ENCODE data around the gene GBE1.
"Not testable (repeated sequence)": the region's sequence is repeated elsewhere in the genome, so short reads cannot be mapped to it uniquely, and the experiment has no call there.

GBE1 gene

DNA sequence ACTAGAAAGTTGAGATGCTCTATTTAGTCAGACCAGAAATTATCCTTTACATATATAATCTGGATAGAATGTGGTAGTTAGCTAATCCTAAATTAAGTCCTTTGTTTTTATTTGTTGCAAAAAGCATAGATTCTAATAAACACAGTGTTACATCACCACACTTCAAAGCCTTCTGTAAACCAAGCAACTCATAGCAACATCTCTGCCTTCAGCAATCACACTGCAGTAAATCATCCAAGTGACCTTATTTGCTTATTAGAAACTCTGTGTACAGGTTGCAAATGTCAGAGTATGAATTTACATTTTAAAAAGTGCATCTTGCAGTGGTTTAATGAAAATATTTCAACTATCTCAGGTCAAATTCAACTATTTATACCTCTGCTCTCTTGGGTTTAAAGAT lies 242.5 kb downstream of the GBE1 start:
- DNase-seq = no peak

- DNase-seq = no peak
Measured at GRCh38 chr3:81516042-81516441, 245.4 kb downstream of the GBE1 start.

GRCh38 chr3:81513591-81513990 lies 247.9 kb downstream of the GBE1 start:
- no peak for DNase-seq

GRCh38 chr3:81503026-81503425 lies 258.4 kb downstream of the GBE1 start:
- no peak for DNase-seq

DNA sequence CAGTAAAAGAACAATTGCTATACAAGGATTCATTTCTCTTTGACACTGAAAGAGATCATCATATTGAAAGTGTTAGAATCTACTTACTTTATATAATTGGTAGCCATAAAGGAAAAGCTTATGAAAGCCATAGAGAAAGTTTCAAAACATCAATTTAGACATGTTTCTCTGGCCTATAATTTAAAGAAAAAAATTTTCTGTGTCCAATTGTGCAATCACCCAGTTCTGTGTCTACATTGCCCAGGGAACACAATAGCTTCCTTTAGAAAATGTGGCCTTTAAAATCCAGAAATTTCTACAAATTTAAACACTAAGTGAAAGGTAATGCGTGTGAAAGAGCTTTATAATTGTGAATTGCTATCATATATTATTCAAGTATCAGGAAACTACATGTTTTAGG lies 259.2 kb downstream of the GBE1 start:
- no peak for DNase-seq

DNA sequence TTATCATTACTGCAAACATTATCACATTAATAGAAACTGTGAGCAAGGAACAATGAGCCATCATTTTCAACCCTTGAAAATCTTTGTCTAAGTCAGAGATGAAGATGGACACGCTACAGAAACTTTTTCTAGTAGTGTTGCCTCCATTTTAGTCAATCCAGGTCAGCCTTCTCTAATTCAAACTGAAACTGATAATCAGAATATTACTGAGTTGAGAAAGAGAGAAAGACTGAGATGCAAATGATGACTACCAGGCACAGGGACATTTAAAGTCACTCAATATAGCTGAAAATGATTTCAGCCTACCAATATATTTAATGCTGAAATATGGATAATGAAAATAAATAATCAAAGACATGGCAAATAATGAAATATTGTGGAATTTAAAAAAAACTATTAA lies 261.4 kb downstream of the GBE1 start:
- no peak for DNase-seq

GRCh38 chr3:81497572-81498251 lies 263.7 kb downstream of the GBE1 start:
- no peak for DNase-seq

DNA sequence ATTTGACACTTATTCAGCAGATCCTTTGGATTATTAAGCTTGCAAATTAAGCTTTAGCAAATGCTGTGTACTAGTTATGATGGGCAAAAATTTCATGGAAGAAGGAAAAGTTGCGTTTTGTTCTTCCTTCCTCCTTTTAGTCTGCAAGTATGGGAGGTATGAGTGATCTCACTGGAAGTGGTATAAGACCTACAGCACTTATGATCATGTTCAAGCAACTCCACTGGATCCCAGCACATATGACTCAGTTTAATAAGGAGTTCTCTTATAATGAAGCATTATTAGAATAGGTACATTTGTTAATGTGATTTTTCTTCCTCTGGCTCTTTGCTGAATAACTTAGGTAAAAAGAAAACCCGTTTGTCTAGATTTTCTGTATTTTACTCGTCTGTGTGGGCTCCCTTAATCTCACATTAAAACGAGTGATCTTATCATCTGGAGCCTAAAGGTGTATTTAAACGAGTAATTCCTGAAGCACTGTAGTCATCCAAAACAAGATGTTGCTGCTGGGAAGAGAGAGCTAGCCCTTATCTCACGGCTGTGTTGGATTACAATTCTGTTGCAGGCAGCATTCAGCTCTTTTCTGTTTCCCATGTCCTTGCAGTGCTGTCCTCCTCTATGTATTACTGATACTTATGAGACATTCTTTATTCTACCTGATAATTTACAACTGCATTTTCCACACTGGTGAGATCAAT lies 264.9 kb downstream of the GBE1 start:
- no peak for DNase-seq

DNA sequence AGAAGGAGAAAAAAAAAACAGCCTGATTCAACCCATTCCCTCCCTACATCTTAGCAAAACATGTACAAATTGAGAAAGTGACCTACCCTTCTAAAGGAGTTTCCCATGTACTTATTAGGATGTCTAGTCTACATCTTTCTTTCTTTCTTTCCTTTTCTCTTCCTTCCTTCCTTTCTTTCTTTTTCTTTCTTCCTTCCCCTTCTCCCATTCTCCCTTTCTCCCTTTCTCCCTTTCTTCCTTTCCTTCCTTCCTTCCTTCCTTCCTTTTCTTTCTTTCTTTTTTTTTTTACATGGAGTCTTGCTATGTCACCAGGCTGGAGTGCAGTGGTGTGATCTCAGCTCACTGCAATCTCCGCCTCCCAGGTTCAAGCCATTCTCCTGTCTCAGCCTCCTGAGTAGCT lies 269.0 kb downstream of the GBE1 start:
- DNase-seq = not testable (repeated sequence)

DNA sequence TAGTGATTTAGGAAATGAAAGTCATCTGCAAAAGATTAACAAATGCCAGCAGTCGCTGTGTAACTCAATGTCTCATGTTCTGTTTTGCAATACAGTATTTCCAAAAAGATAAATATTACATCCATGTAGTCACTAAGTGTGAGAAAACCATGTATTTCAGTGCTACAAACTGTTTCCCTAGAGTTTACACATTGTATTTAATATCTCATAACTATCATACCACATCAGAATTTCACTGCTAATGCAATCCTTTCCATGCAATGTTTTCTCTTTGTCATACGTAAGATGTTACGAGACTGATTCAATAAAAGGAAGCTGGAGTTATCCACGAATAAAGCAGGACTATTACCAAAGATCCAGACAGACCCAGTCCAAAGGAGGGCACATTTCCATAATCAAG lies 269.4 kb downstream of the GBE1 start:
- DNase-seq = no peak

DNA sequence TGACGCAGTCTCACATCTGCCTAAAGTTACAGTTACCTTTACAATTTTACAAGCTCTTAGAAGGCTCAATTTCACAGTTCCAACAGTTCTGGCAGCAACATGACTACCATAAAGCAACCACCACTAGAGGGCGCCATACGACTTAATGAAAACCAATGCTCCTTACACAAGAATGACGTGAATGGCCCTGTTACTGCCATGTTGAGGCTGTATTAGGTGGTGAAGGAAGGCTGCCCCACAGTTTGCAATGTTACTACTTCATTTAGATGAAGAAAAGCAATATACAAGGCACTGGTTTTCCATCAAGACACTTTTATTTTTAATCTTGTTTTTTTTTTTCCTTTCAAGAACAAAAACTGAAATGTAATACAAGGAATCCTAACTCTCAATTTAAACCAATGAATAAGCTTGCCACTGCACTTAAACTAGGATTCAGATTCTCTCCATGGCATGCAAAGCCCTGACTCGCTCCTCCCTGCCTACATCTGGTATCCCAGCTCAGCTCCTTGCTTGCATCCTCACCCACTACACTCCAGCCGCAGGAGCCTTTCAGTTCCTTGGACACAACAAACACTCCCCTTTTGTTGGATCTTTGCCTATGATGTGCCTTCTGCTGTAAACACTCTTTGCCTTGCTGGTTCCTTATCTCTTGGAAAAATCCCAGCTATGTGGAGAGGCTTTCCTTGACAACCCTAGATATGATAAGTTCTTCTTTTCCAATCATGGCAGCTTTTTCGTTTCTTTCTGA lies 270.7 kb downstream of the GBE1 start:
- DNase-seq = peak; percentile 65

GRCh38 chr3:81485444-81485865 lies 276.0 kb downstream of the GBE1 start:
- no peak for DNase-seq

GRCh38 chr3:81484520-81484919 lies 276.9 kb downstream of the GBE1 start:
- no peak for DNase-seq

DNA sequence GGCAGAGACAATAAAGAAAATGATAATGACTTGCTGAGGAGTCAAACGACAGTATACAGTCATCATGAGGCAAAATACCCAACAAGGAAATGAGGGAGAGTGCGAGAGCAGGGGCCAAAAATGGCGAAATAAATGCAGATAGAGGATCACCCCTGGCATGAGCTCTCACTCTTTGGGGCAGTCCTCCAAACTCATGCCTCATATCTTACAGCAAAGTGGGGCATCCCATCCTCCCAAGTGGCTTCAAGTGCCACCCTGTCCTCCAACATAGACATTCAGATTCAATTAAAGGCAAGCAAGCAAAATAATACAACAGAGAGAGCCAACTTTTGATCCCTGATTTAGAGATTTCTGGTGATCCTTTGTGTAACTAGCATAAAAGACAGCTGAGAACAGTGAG lies 278.4 kb downstream of the GBE1 start:
- DNase-seq = no peak

- no peak for DNase-seq
Measured at GRCh38 chr3:81477740-81478139, 283.7 kb downstream of the GBE1 start.

GRCh38 chr3:81476692-81477091 lies 284.8 kb downstream of the GBE1 start:
- no peak for DNase-seq

DNA sequence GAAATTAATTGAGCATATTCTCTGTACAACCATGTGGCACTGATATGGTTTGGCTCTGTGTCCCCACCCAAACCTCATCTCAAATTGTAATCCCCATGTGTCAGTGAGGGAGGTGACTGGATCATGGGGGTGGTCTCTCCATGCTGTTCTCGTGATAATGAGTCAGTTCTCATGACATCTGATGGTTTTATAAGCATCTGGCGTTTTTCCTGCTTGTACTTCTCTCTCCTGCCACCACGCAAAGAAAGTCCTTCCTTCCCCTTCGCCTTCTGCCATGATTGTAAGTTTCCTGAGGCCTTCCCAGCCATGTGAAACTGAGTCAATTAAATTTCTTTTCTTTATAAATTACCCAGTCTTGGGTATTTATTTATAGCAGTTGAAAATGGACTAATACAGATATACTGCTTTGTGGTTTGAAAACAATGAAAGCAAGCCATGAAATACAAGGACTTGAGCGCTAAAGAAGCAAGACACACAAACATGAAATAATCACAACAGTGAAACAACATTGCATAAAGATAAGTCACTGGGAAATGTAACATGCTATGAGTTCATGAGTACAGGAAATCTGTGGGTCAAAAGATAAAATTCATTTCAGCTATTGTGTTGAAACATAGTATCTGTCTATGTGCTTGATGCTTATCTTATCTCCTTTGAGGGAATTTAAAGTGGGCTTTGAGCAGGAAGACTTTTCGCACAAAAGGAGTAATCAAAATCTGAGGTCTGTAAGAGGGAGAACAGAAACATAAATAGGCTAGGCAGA lies 288.7 kb downstream of the GBE1 start:
- DNase-seq = no peak

DNA sequence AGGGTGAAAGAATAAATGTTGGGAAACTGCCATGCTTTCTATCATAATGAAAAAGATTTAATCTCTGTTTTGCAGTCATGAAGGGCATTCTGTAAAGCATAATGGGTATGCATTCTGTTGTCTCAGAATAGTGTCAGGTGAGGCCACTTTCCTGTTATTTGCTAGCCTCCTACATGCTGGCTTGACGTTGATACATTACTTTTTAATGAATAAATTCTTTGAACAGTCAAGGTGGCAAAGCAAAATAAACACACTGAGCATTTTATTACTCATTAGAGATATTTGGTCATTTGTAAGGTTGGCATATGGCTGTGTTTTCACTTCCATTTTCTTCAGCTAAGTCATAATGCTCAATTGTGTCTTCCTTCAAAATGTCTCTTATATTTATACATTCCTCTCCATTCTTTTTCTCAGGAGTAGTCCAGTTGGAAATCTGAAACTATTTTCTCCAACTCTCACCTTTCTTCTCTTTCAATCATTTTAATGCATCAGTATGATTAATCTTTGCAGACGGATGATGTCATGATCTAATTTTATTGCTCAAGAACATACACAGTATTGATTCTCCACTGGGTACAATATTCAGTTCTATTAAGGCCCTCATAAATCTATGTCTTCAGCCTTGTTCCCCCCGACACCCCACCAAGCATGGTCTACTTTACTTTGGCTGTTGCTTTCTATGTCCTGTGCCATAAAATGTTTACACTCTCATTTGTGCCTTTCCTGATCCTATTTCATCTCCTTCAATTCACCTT lies 290.7 kb downstream of the GBE1 start:
- DNase-seq = no peak

- DNase-seq = no peak
Measured at GRCh38 chr3:81468391-81468790, 293.1 kb downstream of the GBE1 start.

DNA sequence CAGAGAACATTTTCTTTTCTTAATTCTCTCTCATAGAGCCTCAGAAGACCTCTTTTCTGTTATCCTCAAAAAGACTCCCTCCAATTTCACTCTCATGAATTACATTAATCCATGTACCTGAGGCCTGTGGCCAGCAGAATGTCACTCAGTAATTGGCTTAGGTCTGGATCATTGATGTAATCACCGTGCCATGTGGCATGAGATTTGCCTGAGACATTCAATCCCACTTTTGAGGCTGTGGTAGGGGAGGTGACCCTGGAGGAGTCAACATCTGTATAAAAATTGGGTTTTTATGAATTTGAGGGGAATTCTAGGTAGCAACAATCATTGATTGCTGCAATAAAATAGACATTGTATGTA lies 295.3 kb downstream of the GBE1 start:
- DNase-seq = no peak

DNA sequence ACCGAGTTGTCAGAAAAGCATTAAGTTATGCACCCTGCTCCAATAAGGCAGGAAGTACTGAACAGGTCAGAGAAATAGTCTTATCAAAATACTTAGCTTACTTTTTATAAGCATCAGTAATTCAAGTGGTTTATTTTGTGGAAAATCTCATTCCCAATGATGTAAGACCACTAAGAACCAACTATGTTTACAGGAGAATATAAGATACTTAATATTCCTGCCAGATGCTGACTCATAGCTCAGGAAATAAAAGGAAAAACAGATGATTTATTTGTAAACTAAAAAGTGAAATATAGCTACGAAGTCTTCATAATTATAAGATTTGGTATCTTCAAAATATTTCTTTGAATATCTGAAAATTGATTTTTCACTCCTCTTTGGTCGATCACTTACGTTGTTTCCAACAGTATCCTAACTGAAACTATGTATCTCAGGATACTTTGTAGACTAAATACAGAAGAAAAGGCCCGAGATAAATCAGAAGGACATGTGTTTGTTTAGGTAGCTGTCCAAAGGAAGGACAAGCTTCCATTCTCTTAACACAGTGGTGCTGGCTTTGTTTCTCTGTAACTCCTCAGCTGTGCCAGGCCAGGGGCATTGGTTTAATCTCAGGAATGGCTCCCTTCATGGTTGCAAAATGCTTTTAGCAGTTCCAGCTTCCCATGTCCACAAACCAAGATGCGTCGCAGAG lies 295.8 kb downstream of the GBE1 start:
- no peak for DNase-seq

- no peak for DNase-seq
Measured at GRCh38 chr3:81463781-81464180, 297.7 kb downstream of the GBE1 start.
